ENCODE results near the gene C4BPA.

Gene C4BPA

DNA sequence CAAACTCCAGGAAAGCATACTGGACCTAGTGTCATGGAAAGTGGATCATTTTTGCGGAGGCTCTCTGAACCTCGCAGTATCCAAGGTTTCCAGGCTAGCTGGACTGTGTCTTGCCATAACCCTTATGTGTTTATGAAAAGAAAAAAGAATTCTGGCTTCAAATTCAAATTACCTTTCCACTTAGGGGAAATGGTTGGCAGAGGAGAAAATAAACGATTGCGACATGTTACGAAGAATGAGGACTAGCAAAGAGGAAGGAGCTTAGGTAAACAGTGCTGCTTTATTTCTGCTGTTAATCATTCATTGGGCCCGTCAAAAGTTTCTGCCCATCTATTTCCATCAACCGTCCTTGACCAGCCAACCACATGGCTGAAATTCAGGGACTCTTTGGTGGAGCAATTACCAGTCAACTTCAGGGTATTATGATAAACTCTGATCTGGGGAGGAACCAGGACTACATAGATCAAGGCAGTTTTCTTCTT, at the start of gene C4BPA:
C4BPA (plus strand) TSS at position 342 of the 482 bp plus-strand sequence. CDS start 8,793 bp downstream, outside the sequence.
- no peaks in the 10 kb centered on the region for H3K27me3 ChIP-seq
- H3K4me1 ChIP-seq (ENCODE audit: control insufficient read depth in 1 of 2, insufficient read depth in 1 of 2, low read depth in 1 of 2, low read length in 1 of 2) = peaks cover 15 to 17% of the 10 kb centered on the region in 2 experiments
- peak within 1 kb of the TSS; percentile 31 to 37 for H3K4me3 ChIP-seq (ENCODE audit: low read depth in 1 of 2, low read length in 1 of 2)
- no peaks in the 10 kb centered on the region for H3K9me3 ChIP-seq
- no peaks in the 10 kb centered on the region for H3K36me3 ChIP-seq
- TF ChIP-seq, protein P1, sequence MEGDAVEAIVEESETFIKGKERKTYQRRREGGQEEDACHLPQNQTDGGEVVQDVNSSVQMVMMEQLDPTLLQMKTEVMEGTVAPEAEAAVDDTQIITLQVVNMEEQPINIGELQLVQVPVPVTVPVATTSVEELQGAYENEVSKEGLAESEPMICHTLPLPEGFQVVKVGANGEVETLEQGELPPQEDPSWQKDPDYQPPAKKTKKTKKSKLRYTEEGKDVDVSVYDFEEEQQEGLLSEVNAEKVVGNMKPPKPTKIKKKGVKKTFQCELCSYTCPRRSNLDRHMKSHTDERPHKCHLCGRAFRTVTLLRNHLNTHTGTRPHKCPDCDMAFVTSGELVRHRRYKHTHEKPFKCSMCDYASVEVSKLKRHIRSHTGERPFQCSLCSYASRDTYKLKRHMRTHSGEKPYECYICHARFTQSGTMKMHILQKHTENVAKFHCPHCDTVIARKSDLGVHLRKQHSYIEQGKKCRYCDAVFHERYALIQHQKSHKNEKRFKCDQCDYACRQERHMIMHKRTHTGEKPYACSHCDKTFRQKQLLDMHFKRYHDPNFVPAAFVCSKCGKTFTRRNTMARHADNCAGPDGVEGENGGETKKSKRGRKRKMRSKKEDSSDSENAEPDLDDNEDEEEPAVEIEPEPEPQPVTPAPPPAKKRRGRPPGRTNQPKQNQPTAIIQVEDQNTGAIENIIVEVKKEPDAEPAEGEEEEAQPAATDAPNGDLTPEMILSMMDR (IDR thresholded peaks at IDR 0.05) = no peak
- H3K27ac ChIP-seq = peak within 1 kb of the TSS; percentile 61

GRCh38 chr1:207054491-207054890, 49.5 kb upstream of the C4BPA start:
- H3K9me3 ChIP-seq = no peaks in the 10 kb centered on the region
- H3K36me3 ChIP-seq = peaks cover under 1% of the 10 kb centered on the region
- H3K4me3 ChIP-seq (ENCODE audit: low read depth in 1 of 2, low read length in 1 of 2) = peak overlapping the region; percentile 72 to 82
- H3K4me1 ChIP-seq (ENCODE audit: control insufficient read depth in 1 of 2, insufficient read depth in 1 of 2, low read depth in 1 of 2, low read length in 1 of 2) = peaks cover 85 to 93% of the 10 kb centered on the region in 2 experiments
- TF ChIP-seq, protein P1 (IDR thresholded peaks at IDR 0.05) = no peak
- peak overlapping the region; percentile 92 for H3K27ac ChIP-seq
- H3K27me3 ChIP-seq = no peaks in the 10 kb centered on the region

- TF ChIP-seq, protein P1 (IDR thresholded peaks at IDR 0.05) = no peak
- Histone ChIP-seq H3K27me3 (no peaks in the 10 kb centered on the region), H3K4me1 (ENCODE audit: control insufficient read depth in 1 of 2, insufficient read depth in 1 of 2, low read depth in 1 of 2, low read length in 1 of 2) (peaks cover 92 to 99% of the 10 kb centered on the region in 2 experiments), H3K36me3 (no peaks in the 10 kb centered on the region), H3K9me3 (no peaks in the 10 kb centered on the region), H3K27ac (peak overlapping the region; percentile 92), H3K4me3 (ENCODE audit: low read depth in 1 of 2, low read length in 1 of 2) (peak overlapping the region; percentile 72 to 82)
These were observed 48.5 kb upstream of the C4BPA start for GRCh38 chr1:207055386-207056001.

DNA sequence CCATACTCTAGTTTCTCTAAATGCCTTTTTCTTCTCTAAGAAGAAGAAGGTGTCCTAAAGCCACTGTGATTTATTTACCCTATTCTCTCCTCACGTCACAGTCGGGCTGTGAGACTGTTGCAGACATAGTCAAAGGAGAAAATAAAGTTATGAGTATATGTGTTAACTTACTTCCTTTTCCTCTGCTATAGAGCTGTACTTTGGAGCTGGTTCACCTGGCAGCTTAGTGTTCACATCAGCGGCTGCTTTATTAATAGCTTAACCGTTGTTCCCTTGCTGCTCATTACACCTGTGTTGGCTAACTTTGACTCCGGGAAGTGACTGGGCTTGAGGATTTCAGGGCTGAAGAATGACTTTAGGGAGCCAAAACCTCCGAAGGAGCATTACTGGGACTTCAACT, 47.4 kb upstream of the C4BPA start:
- Histone ChIP-seq H3K4me3 (ENCODE audit: low read depth in 1 of 2, low read length in 1 of 2) (peak overlapping the region in 1 of 2 experiments; percentile 12), H3K9me3 (no peaks in the 10 kb centered on the region), H3K36me3 (peaks cover 6% of the 10 kb centered on the region), H3K27ac (peak overlapping the region; percentile 92), H3K27me3 (no peaks in the 10 kb centered on the region), H3K4me1 (ENCODE audit: control insufficient read depth in 1 of 2, insufficient read depth in 1 of 2, low read depth in 1 of 2, low read length in 1 of 2) (peaks cover 89 to 90% of the 10 kb centered on the region in 2 experiments)
- TF ChIP-seq, protein P1 (IDR thresholded peaks at IDR 0.05) = no peak

DNA sequence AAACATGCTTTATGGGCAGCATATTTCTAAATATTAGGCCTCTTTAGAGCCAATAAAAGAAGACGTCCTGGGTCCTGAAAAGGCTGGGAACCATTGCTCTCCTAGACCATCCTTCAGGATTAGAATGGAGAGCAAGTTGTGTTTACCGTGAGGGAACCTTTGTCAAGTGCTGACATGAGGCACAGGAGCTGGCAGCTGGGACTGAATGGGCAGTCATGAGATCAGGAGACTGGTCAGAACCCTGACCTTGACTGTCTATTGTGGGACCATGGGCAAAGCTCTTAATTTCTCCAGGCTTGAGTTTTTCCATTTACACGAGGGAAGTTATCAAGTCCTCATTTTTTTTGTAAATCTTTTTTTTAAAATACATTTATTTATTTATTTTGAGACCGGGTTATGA, 45.8 kb upstream of the C4BPA start:
- Histone ChIP-seq H3K36me3 (peaks cover 21% of the 10 kb centered on the region), H3K4me3 (ENCODE audit: low read depth in 1 of 2, low read length in 1 of 2) (no peak overlapping the region), H3K9me3 (no peaks in the 10 kb centered on the region), H3K27ac (peak overlapping the region; percentile 84), H3K4me1 (ENCODE audit: control insufficient read depth in 1 of 2, insufficient read depth in 1 of 2, low read depth in 1 of 2, low read length in 1 of 2) (peaks cover 75 to 78% of the 10 kb centered on the region in 2 experiments), H3K27me3 (no peaks in the 10 kb centered on the region)
- TF ChIP-seq, protein P1 (IDR thresholded peaks at IDR 0.05) = no peak

Data from neutrophil (primary cell).